Kidney epithelial cell (primary cell): ENCODE measurements around the gene IQCH. TPM values are rescaled to one million over a fixed set of nuclear protein-coding genes. Genes with fewer than 3 reads are reported as not detected.

ENCODE experiments used
- DNase-seq: peaks from one replicate; pipeline ENCODE4 v3.0.0-alpha.2; 2010; ENCODE audit warnings: low read depth
- H3K27me3 ChIP-seq: 2 replicates; pipeline ENCODE4 v1.6.0; 2011; ENCODE audit warnings: low read length; ENCODE audit not compliant: control insufficient read depth, insufficient read depth
- H3K36me3 ChIP-seq: 2 replicates; pipeline ENCODE4 v1.5.1; 2011; ENCODE audit warnings: low read length; ENCODE audit not compliant: control insufficient read depth, insufficient read depth
- H3K4me3 ChIP-seq: 2 replicates; pipeline ENCODE4 v1.5.1; 2011; ENCODE audit warnings: low read depth, mild to moderate bottlenecking, control low read depth, low read length
- CTCF ChIP-seq: IDR thresholded peaks from 2 replicates; pipeline ENCODE4 v1.5.1; 2011; ENCODE audit warnings: mild to moderate bottlenecking, moderate library complexity, low read length, control low read depth, inconsistent platforms; ENCODE audit not compliant: insufficient read depth, poor library complexity, severe bottlenecking
- total RNA-seq: library from RNA; depleted of rRNA; stranded (reverse); fragments of >200 nt; gene quantifications from 2 replicates; pipeline ENCODE4 v1.2.3, GENCODE V29; 2015

Gene IQCH
- total RNA-seq, 1 donor from 2014 or later = 6.3 TPM

- Histone ChIP-seq H3K4me3 (no peak overlapping the region), H3K27me3 (no peaks in the 10 kb centered on the region), H3K36me3 (no peaks in the 10 kb centered on the region)
- no peak for DNase-seq
- no peak for TF ChIP-seq CTCF
Observed at GRCh38 chr15:67551207-67551743, 296.7 kb downstream of the IQCH start.

Other genes starting within 250 kb of the IQCH start
- 31.0 and 34.8 TPM in 2 replicates for gene SMAD3, start 189.2 kb upstream of the IQCH start, total RNA-seq
- 48.2 and 52.4 TPM in 2 replicates for gene AAGAB, start 125 bp upstream of the IQCH start, total RNA-seq